Stimulated activated naive CD8-positive, alpha-beta T cell treated with anti-CD3 and anti-CD28 coated beads, Interleukin-15, Interleukin-2, amounts not matched to agents 100 U/mL and 50 U/mL, for 24 hours (primary cell): ENCODE measurements around the gene TSEN15.
"Not testable (repeated sequence)": the region's sequence is repeated elsewhere in the genome, so short reads cannot be mapped to it uniquely, and the experiment has no call there.

Source experiments
- ATAC-seq: fragments of 150-1000 bp; cut with Tn5 transposase; one replicate; pipeline ENCODE4 v1.10.0; 2021
- DNase-seq: peaks from one replicate; pipeline ENCODE4 v3.0.0; 2021

TSEN15 gene

DNA sequence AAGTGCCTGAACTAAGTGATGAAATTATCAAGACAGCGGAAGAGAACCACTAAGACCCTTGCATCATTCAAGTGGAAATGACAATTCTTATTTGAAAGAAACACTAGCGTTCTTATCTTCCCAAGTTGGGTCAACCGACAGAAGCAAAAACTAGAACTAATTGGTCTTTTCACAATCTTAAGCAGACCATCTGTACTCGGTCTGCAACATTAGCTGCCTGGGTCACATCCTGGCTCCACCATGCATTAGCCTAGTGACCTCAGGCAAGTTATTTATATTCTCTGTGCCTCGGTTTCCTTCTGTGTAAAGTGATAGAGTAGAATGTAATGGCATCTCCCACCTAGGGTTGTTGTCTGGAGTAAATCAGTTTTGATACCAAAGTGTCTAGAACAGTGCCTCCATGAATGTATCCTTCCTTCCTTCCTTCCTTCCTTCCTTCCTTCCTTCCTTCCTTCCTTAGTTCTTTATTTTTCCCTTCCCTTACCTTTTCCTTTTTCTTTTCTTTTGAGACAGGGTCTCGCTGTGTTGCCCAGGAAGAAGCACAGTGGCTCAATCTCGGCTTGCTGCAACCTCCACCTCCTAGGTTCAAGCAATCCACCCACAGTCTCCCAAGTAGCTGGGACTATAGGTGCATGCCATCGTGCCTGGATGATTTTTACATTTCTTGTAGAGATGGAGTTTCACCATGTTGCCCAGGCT is 20.0 kb upstream of the TSEN15 start:
- DNase-seq, result no peak

DNA sequence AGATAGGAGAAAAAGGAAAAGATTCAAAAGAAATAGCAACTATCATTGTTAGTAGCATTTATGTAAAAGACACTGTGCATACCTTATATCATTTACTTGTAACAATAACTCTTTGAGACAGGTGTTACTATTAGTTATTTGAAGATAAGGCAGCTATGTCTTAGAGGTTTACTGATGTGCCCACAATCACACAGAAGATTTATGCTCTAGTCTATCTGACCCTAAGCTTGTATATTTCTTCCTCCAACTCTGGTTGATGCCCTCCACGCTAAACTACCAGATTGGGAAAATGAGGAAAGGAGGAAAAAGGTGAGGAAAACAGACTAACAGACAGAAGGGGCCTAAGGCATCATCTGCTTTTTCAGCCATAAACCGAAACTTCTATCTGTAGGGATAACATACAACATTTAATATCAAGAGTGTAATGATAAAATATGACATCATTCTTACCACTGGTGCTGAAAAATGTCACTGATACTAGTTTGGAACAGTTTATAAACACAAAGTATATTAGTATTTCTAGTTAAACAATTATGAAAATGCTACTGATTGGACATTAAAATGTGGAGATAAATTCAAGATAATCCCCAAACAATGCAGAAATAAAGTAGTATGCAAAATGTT is 19.1 kb upstream of the TSEN15 start:
- no peak for DNase-seq
- ATAC-seq, result no peak

More for the DNA sequence above, 20.0 kb upstream of the TSEN15 start:
- no peak for ATAC-seq

DNA sequence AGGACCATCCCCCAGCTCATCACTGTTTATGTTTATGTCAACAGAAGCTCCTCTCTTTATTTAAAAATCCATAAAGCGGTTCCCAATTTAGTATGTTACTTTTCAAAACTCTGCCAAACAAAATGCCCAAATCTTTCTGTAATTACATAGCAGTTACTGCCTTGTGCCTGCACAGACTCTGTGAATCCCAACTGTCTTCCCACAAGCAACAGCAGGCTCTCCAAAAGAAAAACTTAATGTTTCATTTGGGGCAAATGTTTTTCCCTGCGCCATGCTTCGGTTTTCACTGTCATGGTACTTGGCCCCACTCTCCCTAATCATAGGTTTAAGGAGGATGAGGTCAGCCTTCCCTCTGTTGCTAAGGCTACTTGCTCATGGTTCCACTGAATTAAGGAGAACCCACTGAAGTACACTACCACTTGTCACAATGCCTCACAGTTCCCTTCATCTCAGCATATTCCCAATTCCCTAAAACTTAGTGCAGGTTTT is 18.6 kb upstream of the TSEN15 start:
- DNase-seq (no peak), ATAC-seq (no peak)

DNA sequence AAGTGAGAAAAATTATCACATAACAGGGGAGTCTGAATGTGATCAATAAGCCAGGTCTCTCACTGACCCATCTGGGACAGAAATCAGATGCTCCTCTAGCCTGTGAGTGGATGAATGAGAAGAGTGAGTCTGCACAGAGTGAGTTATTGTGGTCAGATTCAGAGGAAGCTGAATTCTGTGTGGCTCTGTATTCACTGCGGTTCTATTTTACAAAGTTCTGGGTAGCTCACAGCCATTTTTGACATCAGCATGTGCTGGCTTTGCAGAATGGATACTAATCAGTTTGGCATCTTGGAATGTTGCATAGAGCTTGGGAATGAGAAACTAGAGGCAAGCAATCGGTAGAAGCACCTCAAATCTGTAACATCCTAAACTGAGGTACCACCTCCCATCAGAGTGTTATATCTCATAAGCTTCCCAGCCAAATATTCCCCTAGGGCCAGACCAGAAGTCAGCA is 17.8 kb upstream of the TSEN15 start:
- no peak for ATAC-seq
- no peak for DNase-seq

GRCh38 chr1:184034761-184035379 is 16.7 kb upstream of the TSEN15 start:
- ATAC-seq (no peak), DNase-seq (no peak)

- ATAC-seq (no peak), DNase-seq (no peak)
Measured at GRCh38 chr1:184035719-184036516, 15.6 kb upstream of the TSEN15 start.

- no peak for ATAC-seq
- peak; percentile 12 for DNase-seq
Measured at GRCh38 chr1:184036517-184036949, 15.0 kb upstream of the TSEN15 start.

DNA sequence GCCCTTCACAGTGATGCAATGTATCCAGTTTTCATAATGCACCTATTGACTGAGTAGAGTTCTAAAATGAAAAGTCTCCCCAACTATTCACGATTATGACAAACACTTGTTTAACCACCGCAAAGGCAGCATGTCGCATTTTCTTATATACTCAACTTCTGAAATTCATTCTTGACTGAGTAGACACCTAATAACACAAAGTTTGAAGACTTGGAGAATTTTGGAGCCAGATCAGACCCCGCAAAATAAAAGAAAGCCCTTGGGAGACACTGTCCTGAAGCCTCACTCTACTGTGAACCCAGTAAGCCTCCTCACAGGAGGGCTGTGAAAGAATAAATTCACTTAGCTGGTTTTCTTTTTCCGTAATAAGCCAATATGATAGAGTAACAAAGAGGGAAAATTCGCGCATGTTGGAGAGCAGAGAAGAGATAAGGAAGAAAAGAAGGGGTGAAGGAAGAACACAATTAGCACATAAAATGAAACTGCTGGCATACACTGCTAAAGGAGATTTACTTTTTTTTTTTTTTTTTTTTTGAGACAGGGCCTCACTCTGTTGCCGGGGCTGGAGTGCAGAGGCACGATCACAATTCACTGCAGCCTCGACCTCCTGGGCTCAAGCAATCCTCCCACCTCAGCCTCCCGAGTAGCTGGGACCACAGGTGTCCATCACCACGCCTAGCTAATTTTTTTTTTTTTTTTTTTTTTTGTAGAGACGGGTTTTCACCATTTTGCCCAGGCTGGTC is 13.5 kb upstream of the TSEN15 start:
- DNase-seq (no peak), ATAC-seq (no peak)

- ATAC-seq (no peak), DNase-seq (no peak)
Measured at GRCh38 chr1:184039126-184039525, 12.4 kb upstream of the TSEN15 start.

- no peak for ATAC-seq
- no peak for DNase-seq
Measured at GRCh38 chr1:184041731-184042130, 9.8 kb upstream of the TSEN15 start.

GRCh38 chr1:184043315-184043714 is 8.2 kb upstream of the TSEN15 start:
- ATAC-seq, DNase-seq: not testable (repeated sequence)

DNA sequence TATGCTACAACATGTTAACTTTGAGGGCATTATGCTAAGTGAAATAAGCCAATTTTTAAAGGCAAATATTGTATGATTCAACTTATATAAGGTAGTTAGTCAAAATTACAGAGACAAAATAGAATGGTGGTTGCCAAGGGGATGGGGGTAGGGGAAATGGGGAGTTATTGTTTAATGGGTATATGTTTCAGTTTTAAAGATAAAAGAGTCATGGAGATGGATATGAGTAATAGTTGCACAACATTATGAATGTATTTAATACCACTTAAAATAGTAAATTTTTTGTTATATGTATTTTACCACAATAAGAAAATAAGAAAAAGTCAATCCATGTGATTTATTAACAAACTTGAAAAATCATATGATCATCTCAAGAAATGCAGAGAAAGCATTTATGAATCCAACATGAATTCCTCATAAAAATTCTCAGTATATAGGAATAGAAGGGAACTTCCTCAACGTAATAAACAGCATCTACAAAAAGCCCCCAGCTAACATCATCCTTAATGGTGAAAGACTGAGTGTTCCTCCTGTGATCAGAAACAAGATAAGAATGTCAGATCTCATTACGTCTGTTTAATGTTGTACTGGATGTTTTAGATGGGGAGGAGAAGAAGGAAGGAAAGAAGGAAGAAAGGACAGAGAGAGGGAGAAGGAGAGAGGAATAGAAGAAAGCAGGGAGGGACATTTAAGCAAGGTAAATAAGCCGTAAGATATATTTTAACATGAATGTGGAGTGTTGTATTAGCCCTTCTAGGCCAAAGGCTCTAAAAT is 6.7 kb upstream of the TSEN15 start:
- ATAC-seq (no peak), DNase-seq (no peak)

- not testable (repeated sequence) for DNase-seq, ATAC-seq
Measured at GRCh38 chr1:184047541-184047940, 4.0 kb upstream of the TSEN15 start.

DNA sequence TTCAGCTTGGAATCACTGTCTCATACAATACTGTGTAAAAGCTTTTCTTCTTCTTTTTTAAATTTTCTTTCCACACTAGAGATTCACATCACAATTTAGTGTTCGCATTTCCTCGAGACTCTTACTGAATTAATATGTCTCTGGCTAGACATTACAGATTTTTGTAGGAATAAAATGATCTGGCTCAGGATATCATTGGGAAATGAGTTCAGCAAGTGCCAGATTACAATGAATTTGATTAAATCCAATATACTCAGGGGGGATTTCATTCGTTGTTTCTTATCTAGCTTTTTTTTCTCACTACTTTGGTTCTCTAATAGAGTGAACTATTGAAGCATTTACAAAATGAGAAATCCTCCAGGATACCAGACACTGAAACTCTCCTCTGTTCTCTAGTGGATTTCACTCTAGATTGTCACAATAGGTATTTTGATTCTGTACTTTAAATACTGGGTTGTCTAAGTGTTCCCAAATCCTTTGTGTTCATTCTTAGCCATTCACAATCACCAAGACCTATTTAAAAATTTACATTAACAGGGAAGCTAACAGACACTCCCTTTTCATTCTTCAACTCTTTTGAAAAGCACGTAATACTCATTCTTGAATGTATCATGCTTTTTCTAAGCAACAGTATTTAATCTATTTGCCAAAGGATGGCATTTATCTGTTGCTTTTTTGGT is 2.8 kb upstream of the TSEN15 start:
- ATAC-seq (no peak), DNase-seq (no peak)

GRCh38 chr1:184049291-184049690 is 2.2 kb upstream of the TSEN15 start:
- ATAC-seq, result no peak

GRCh38 chr1:184049836-184050468 is 1.6 kb upstream of the TSEN15 start:
- ATAC-seq, result no peak
- no peak for DNase-seq

More at GRCh38 chr1:184049291-184049690, 2.2 kb upstream of the TSEN15 start:
- DNase-seq, result no peak

DNA sequence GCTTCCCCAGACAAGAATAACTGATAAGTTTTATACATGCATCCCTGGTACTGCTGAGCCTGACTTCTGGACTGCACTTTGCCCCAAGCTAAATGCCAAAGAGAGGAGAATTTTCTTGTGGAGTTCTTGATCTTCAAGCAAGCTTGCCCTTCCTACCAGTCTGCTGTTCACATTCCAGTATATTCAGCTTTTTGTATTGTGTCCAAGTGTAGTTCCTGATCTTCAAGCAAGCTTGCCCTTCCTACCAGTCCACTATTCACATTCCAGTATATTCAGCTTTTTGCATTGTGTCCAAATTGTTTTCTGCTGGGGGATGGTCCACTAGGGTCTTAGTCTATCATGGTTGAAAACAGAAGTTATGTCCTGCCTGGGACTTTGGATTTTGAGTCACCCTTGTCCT is 894 bp upstream of the TSEN15 start:
- DNase-seq (no peak), ATAC-seq (no peak)

DNA sequence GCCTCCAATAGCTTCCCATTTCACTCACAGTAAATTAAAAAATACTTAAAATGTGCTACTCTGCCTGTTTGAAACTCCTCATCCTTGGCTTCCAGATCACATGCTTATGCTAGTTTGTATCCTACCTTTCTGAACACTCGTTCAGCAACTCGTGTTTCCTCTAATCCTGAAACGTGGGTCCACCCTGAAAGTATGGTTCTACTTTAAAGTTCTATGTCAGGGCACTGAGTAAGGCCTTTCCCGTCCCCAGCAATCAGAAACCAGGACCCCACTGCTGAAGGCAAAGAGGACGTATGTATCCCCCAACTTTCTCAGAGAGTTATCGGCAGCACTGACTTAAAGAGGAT is 419 bp upstream of the TSEN15 start:
- DNase-seq, result no peak
- peak; percentile 13 for ATAC-seq

DNA sequence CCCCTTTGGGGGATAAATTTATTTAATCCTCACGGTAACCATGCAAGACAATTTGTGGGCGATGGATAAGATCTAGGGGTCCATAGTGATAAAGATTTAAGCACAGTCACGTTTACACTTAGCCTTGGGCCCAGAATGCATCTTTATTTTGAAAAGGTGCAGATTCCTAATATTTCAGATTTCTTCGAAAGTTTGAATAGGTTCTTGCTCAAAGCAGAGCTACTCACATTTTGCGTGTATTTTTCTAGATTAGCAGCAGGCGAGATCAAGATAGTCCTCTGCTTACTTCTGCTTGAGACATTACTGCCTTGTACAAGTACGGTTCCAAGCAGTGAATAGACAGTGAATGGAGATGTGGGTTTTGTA is 647 bp downstream of the TSEN15 start:
- DNase-seq (no peak), ATAC-seq (no peak)

- ATAC-seq (no peak), DNase-seq (no peak)
Measured at GRCh38 chr1:184052750-184053149, 1.2 kb downstream of the TSEN15 start.
